ENCODE results near the gene KRT10. TPM values are rescaled to one million over a fixed set of nuclear protein-coding genes. Genes with fewer than 3 reads are reported as not detected.
A peak's percentile ranks its signal among the peaks of the same experiment; 100 is the strongest.

Gene KRT10
- total and polyA plus RNA-seq, 2 donors (not counting 1 experiment from before 2014, with no cell fraction given): 14.7 to 32.9 TPM

DNA sequence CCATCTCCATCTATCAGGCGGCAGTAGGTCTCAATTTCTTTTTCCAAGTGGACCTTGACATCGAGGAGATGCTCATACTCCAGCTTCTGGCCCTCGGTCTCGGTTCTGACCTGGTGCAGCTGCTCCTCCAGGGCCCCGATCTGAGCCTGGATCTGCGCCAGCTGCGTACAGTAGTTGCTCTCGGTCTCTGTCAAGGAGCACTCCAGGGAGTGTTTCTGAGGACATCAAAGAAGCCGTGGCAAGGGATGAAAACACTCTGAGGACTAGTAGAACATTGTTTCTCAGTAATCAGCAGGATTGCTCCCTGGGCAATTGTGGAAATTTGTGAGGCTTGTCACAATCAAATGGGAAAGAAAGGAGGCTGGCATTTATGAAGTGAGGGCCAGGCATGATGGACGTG lies 28.6 kb downstream of the KRT10 start:
- Histone ChIP-seq H3K4me3 (ENCODE audit: control extremely low read depth in 1 of 5, extremely low read depth in 1 of 5, insufficient read depth in 1 of 5, low read depth in 2 of 5, low read length in 4 of 5) (no peak overlapping the region), H3K79me2 (ENCODE audit: control insufficient read depth, insufficient read depth, low read length) (no peaks in the 10 kb centered on the region), H3K4me1 (ENCODE audit: control insufficient read depth in 2 of 2, insufficient read depth in 2 of 2, low read length in 2 of 2) (no peaks in the 10 kb centered on the region), H4K20me1 (ENCODE audit: control insufficient read depth, insufficient read depth, low read length, poor library complexity, severe bottlenecking) (no peaks in the 10 kb centered on the region), H3K9ac (ENCODE audit: low read length) (no peak overlapping the region), H3K4me2 (replicated peaks; ENCODE audit: low read depth, low read length, poor library complexity, severe bottlenecking) (no peak overlapping the region), H3K27ac (ENCODE audit: low read length in 2 of 2) (no peak overlapping the region), H2AFZ (ENCODE audit: insufficient read depth, low read depth, low read length, poor library complexity, severe bottlenecking) (no peak overlapping the region), H3K9me3 (ENCODE audit: control extremely low read depth in 1 of 3, control insufficient read depth in 2 of 3, insufficient read depth in 1 of 3, low read length in 2 of 3) (no peaks in the 10 kb centered on the region), H3K27me3 (replicated peaks in 1 of 4; ENCODE audit: control extremely low read depth in 1 of 4, control insufficient read depth in 3 of 4, insufficient read depth in 4 of 4, low read length in 3 of 4) (peaks cover 0 to 25% (median 2%) of the 10 kb centered on the region in 4 experiments), H3K36me3 (replicated peaks in 1 of 2; ENCODE audit: control extremely low read depth in 1 of 2, control insufficient read depth in 1 of 2, extremely low read depth in 1 of 2, insufficient read depth in 2 of 2, low read length in 1 of 2) (no peaks in the 10 kb centered on the region)
- ATAC-seq (ENCODE audit: low read depth) (no peak), DNase-seq (no peak)
- POLR2A ChIA-PET: no interaction called here
- Mint-ChIP-seq H3K27ac (no peak overlapping the region), H3K4me1 (no peaks in the 10 kb centered on the region), H3K9me3 (ENCODE audit: insufficient read depth) (no peaks in the 10 kb centered on the region), H3K27me3 (peaks cover 45% of the 10 kb centered on the region), H3K4me3 (no peak overlapping the region)
- intact Hi-C loops (cut with micrococcal nuclease): loop anchor here (5.0 kb wide), 1 partner anchor 352 kb away; the partner anchor contains the start of gene IGFBP4
- TF ChIP-seq, protein P1, sequence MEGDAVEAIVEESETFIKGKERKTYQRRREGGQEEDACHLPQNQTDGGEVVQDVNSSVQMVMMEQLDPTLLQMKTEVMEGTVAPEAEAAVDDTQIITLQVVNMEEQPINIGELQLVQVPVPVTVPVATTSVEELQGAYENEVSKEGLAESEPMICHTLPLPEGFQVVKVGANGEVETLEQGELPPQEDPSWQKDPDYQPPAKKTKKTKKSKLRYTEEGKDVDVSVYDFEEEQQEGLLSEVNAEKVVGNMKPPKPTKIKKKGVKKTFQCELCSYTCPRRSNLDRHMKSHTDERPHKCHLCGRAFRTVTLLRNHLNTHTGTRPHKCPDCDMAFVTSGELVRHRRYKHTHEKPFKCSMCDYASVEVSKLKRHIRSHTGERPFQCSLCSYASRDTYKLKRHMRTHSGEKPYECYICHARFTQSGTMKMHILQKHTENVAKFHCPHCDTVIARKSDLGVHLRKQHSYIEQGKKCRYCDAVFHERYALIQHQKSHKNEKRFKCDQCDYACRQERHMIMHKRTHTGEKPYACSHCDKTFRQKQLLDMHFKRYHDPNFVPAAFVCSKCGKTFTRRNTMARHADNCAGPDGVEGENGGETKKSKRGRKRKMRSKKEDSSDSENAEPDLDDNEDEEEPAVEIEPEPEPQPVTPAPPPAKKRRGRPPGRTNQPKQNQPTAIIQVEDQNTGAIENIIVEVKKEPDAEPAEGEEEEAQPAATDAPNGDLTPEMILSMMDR (IDR thresholded peaks at IDR 0.05): no peak
- no peak for TF ChIP-seq EZH2 (IDR thresholded peaks at IDR 0.05; ENCODE audit: borderline replicate concordance, insufficient read depth, low read depth, low read length, poor library complexity, severe bottlenecking)
- WGBS (ENCODE audit: insufficient coverage): 89% methylated on average over 9 of the region's 10 CpGs
- CTCF ChIA-PET: interaction anchor here (3.7 kb wide), 1 partner anchor 173 kb away, joined by 25 read pairs; no protein-coding TSS in a partner anchor

DNA sequence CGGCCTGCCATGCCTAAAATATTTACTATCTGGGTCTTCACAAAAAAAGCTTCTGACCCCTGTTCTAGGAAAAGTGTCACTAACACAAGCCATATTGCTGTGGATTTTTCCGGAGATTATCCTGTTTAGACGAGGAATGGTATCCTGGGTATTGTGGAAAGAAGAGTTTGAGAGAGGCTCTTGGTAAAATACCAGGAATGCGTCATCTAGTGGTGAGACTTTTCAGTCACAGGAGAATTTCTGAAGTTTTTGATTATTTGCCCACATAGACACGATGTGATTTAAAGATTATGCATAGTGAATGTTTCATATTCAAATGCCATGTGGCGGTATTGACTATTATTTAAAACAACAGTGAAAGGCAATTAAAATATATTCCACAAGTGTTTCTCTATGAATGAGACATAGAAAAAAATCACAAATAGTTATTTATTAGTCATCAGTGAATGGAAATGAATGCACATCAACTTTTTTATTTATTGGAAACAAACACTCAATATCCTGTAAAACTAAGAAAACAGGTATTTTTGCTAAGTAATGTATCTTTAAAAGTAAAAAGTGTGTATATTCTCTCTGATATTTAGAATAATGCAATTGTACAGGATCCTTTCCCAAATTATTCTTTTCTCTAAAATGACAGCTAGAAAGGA lies 30.5 kb downstream of the KRT10 start:
- no peak overlapping the region for H3K9ac ChIP-seq (ENCODE audit: low read length)
- H3K27ac Mint-ChIP-seq: no peak overlapping the region
- H4K20me1 ChIP-seq (ENCODE audit: control insufficient read depth, insufficient read depth, low read length, poor library complexity, severe bottlenecking): no peaks in the 10 kb centered on the region
- H3K4me2 ChIP-seq (replicated peaks; ENCODE audit: low read depth, low read length, poor library complexity, severe bottlenecking): no peak overlapping the region
- ATAC-seq (ENCODE audit: low read depth) (no peak), DNase-seq (peak; percentile 25)
- CTCF ChIA-PET: interaction anchor here (0.7 to 3.7 kb wide), 14 partner anchors 11 to 871 kb away, joined by 3 to 25 read pairs (median 3); partner anchors contain the start of gene SMARCE1
- WGBS (ENCODE audit: insufficient coverage): 48% methylated on average over 2 of the region's 6 CpGs
- H3K36me3 ChIP-seq (replicated peaks in 1 of 2; ENCODE audit: control extremely low read depth in 1 of 2, control insufficient read depth in 1 of 2, extremely low read depth in 1 of 2, insufficient read depth in 2 of 2, low read length in 1 of 2): no peaks in the 10 kb centered on the region
- no peaks in the 10 kb centered on the region for H3K9me3 Mint-ChIP-seq (ENCODE audit: insufficient read depth)
- TF ChIP-seq, protein P1 (IDR thresholded peaks at IDR 0.05): peak; percentile 41
- no peak for TF ChIP-seq EZH2 (IDR thresholded peaks at IDR 0.05; ENCODE audit: borderline replicate concordance, insufficient read depth, low read depth, low read length, poor library complexity, severe bottlenecking)
- POLR2A ChIA-PET: interaction anchor here (0.6 kb wide), 1 partner anchor 247 kb away, joined by 10 read pairs; no protein-coding TSS in a partner anchor
- H3K4me1 ChIP-seq (ENCODE audit: control insufficient read depth in 2 of 2, insufficient read depth in 2 of 2, low read length in 2 of 2): no peaks in the 10 kb centered on the region
- H3K4me3 ChIP-seq (ENCODE audit: control extremely low read depth in 1 of 5, extremely low read depth in 1 of 5, insufficient read depth in 1 of 5, low read depth in 2 of 5, low read length in 4 of 5): no peak overlapping the region
- H3K27me3 Mint-ChIP-seq: peaks cover 35% of the 10 kb centered on the region
- no peak overlapping the region for H3K4me3 Mint-ChIP-seq
- no peak overlapping the region for H3K27ac ChIP-seq (ENCODE audit: low read length in 2 of 2)
- H2AFZ ChIP-seq (ENCODE audit: insufficient read depth, low read depth, low read length, poor library complexity, severe bottlenecking): no peak overlapping the region
- H3K27me3 ChIP-seq (replicated peaks in 1 of 4; ENCODE audit: control extremely low read depth in 1 of 4, control insufficient read depth in 3 of 4, insufficient read depth in 4 of 4, low read length in 3 of 4): peaks cover 0 to 17% (median 2%) of the 10 kb centered on the region in 4 experiments
- intact Hi-C loops (cut with micrococcal nuclease): loop anchor here (1.0 to 5.0 kb wide), 3 partner anchors 78 to 350 kb away; partner anchors contain the start of gene IGFBP4
- no peaks in the 10 kb centered on the region for H3K79me2 ChIP-seq (ENCODE audit: control insufficient read depth, insufficient read depth, low read length)
- H3K4me1 Mint-ChIP-seq: no peaks in the 10 kb centered on the region
- no peaks in the 10 kb centered on the region for H3K9me3 ChIP-seq (ENCODE audit: control extremely low read depth in 1 of 3, control insufficient read depth in 2 of 3, insufficient read depth in 1 of 3, low read length in 2 of 3)

Measured in B cell (primary cell).